GM23338 (cell line): ENCODE results near the gene ST3GAL4. TPM values are rescaled to one million over a fixed set of nuclear protein-coding genes. Genes with fewer than 3 reads are reported as not detected.
A peak's percentile ranks its signal among the peaks of the same experiment; 100 is the strongest.
"Not testable (repeated sequence)": the region's sequence is repeated elsewhere in the genome, so short reads cannot be mapped to it uniquely, and the experiment has no call there.

Experiments
- ATAC-seq: fragments of 200-7000 bp; cut with Tn5 transposase; 3 replicates; pipeline ENCODE4 v1.9.1; 2020
- DNase-seq: peaks from one replicate; pipeline ENCODE4 v3.0.0-alpha.2; 2015; ENCODE audit warnings: low spot score
- H2AFZ ChIP-seq: fragments of 200-600 bp; sonication (generic); 2 replicates; pipeline ENCODE4 v1.8.0; 2016; ENCODE audit warnings: antibody characterized with exemption, mild to moderate bottlenecking, moderate library complexity
- H3F3A ChIP-seq: fragments of 200-600 bp; sonication (generic); replicated peaks from 2 replicates; pipeline ENCODE4 v1.8.0; 2017; ENCODE audit warnings: antibody characterized with exemption, mixed run types, low read depth
- H3K27ac ChIP-seq: fragments of 200-600 bp; sonication (generic); 2 replicates; pipeline ENCODE4 v1.6.1; 2016; ENCODE audit warnings: low read depth
- H3K27me3 ChIP-seq: fragments of 200-600 bp; sonication (generic); 2 replicates; pipeline ENCODE4 v1.8.0; 2016; ENCODE audit warnings: mild to moderate bottlenecking, mixed run types, moderate library complexity; ENCODE audit not compliant: insufficient read depth
- H3K36me3 ChIP-seq: fragments of 200-600 bp; sonication (generic); 2 replicates; pipeline ENCODE4 v1.8.0; 2016; ENCODE audit warnings: mild to moderate bottlenecking; ENCODE audit not compliant: insufficient read depth
- H3K4me1 ChIP-seq: fragments of 200-600 bp; sonication (generic); 2 replicates; pipeline ENCODE4 v1.8.0; 2016; ENCODE audit warnings: mild to moderate bottlenecking, moderate library complexity; ENCODE audit not compliant: insufficient read depth
- H3K4me2 ChIP-seq: fragments of 200-600 bp; sonication (generic); 2 replicates; pipeline ENCODE4 v1.7.1; 2017; ENCODE audit warnings: mixed run types
- H3K4me3 ChIP-seq: fragments of 200-600 bp; sonication (generic); 2 replicates; pipeline ENCODE4 v1.6.1; 2016; ENCODE audit warnings: mixed run types
- H3K79me2 ChIP-seq: fragments of 200-600 bp; sonication (generic); replicated peaks from 2 replicates; pipeline ENCODE4 v1.8.0; 2017; ENCODE audit warnings: mild to moderate bottlenecking; ENCODE audit not compliant: insufficient read depth
- H3K9me2 ChIP-seq: fragments of 200-600 bp; sonication (generic); 2 replicates; pipeline ENCODE4 v1.8.0; 2017; ENCODE audit not compliant: insufficient read depth
- H4K20me1 ChIP-seq: fragments of 200-600 bp; sonication (generic); replicated peaks from 2 replicates; pipeline ENCODE4 v1.8.0; 2017; ENCODE audit warnings: mild to moderate bottlenecking; ENCODE audit not compliant: insufficient read depth
- H3K27ac Mint-ChIP-seq: 2 replicates; pipeline ENCODE4 v1.8.0; 2020; ENCODE audit warnings: inconsistent platforms, mild to moderate bottlenecking, moderate library complexity, mixed read lengths
- H3K27me3 Mint-ChIP-seq: 3 replicates; pipeline ENCODE4 v1.8.0; 2022; ENCODE audit warnings: low read depth, mild to moderate bottlenecking, moderate library complexity, mixed read lengths, inconsistent platforms; ENCODE audit not compliant: insufficient read depth, poor library complexity
- H3K36me3 Mint-ChIP-seq: 3 replicates; pipeline ENCODE4 v1.8.0; 2021; ENCODE audit warnings: low read depth, mild to moderate bottlenecking, inconsistent platforms, moderate library complexity, mixed read lengths
- H3K4me1 Mint-ChIP-seq: 3 replicates; pipeline ENCODE4 v1.8.0; 2020; ENCODE audit warnings: mild to moderate bottlenecking, inconsistent platforms, mixed read lengths
- H3K4me3 Mint-ChIP-seq: 3 replicates; pipeline ENCODE4 v1.8.0; 2021; ENCODE audit warnings: moderate library complexity, mild to moderate bottlenecking, inconsistent platforms, mixed read lengths
- H3K9me3 Mint-ChIP-seq: 3 replicates; pipeline ENCODE4 v1.8.0; 2020; ENCODE audit warnings: moderate library complexity, mild to moderate bottlenecking, inconsistent platforms, mixed read lengths
- CREB1 ChIP-seq: fragments of 250-450 bp; sonication (Bioruptor Pico); IDR thresholded peaks from 2 replicates; pipeline ENCODE4 v1.5.0; 2020; ENCODE audit warnings: low read depth, mild to moderate bottlenecking, moderate library complexity
- CTCF ChIP-seq, 2 experiments: fragments of 200-600 bp in 1 of 2; sonication (generic) in 1 of 2; conservative IDR thresholded peaks; 2 replicates each; pipeline versions ENCODE4 v1.5.1 to v1.6.1; 2016 to 2017; ENCODE audit warnings: antibody characterized with exemption in 2 of 2, low read depth in 2 of 2, mild to moderate bottlenecking in 2 of 2, moderate library complexity in 1 of 2
- EZH2phosphoT487 ChIP-seq: fragments of 200-600 bp; sonication (generic); IDR thresholded peaks from one replicate; pipeline ENCODE4 v1.8.1; 2018; ENCODE audit warnings: antibody characterized with exemption; ENCODE audit not compliant: unreplicated experiment
- JUNB ChIP-seq: IDR thresholded peaks from one replicate; pipeline ENCODE4 v1.6.1; 2016; ENCODE audit warnings: antibody characterized with exemption; ENCODE audit not compliant: unreplicated experiment
- NANOG ChIP-seq: IDR thresholded peaks from 2 replicates; pipeline ENCODE4 v1.6.1; 2016; ENCODE audit warnings: antibody characterized with exemption, borderline replicate concordance
- STAT1 ChIP-seq: IDR thresholded peaks from one replicate; pipeline ENCODE4 v1.6.1; 2016; ENCODE audit warnings: antibody characterized with exemption; ENCODE audit not compliant: unreplicated experiment
- ZNF462 ChIP-seq: fragments of 250-450 bp; sonication (Bioruptor Pico); IDR thresholded peaks from 2 replicates; pipeline ENCODE4 v1.5.0; 2020; ENCODE audit warnings: mild to moderate bottlenecking, moderate library complexity
- polyA plus RNA-seq: library from polyadenylated mRNA; unstranded; fragments of >200 nt; fragmentation: Nextera tagmentation; extraction: Ambion mirVana; gene quantifications from 2 replicates; pipeline ENCODE4 v1.2.1, GENCODE V29; 2016
- total RNA-seq: library from RNA; depleted of rRNA; stranded (reverse); fragments of >200 nt; shearing (Covaris generic); gene quantifications from 2 replicates; pipeline ENCODE4 v1.2.3, GENCODE V29; 2014

The ST3GAL4 gene
- total and polyA plus RNA-seq, 2 experiments from 2014 or later: 10.1 to 28.0 TPM

GRCh38 chr11:126345759-126346585, 9.5 kb upstream of the ST3GAL4 start (continued):
- TF ChIP-seq ZNF462 (CRISPR knock-in tag) (no peak), CTCF (conservative IDR thresholded peaks at IDR 0.05; ENCODE audit: low read depth in 2 of 2) (no peak), STAT1 (no peak), CREB1 (CRISPR knock-in tag) (no peak), NANOG (no peak)

GRCh38 chr11:126346586-126346940, 8.9 kb upstream of the ST3GAL4 start:
- Histone ChIP-seq H2AFZ (no peak overlapping the region), H3K36me3 (0 out of 2 replicates have a peak, but pooled peaks cover 5% of the 10 kb centered on the region)

GRCh38 chr11:126346946-126347345, 8.5 kb upstream of the ST3GAL4 start:
- H3K27me3 ChIP-seq, H3K36me3 ChIP-seq, H3K9me2 ChIP-seq, H3K4me3 ChIP-seq, DNase-seq, H4K20me1 ChIP-seq, ATAC-seq, H3F3A ChIP-seq, H3K9me3 Mint-ChIP-seq, H3K4me3 Mint-ChIP-seq, H2AFZ ChIP-seq, H3K27ac Mint-ChIP-seq, H3K27ac ChIP-seq: not testable (repeated sequence)
- Mint-ChIP-seq H3K36me3 (peaks cover 22% of the 10 kb centered on the region), H3K27me3 (peaks cover 12% of the 10 kb centered on the region), H3K4me1 (peaks cover 48% of the 10 kb centered on the region)
- Histone ChIP-seq H3K4me1 (peaks cover 24% of the 10 kb centered on the region), H3K4me2 (peak overlapping the region; percentile 51; the same call in 1 of the 2 replicates), H3K79me2 (peaks cover 22% of the 10 kb centered on the region)

More at GRCh38 chr11:126346586-126346940, 8.9 kb upstream of the ST3GAL4 start:
- Mint-ChIP-seq H3K4me1 (peaks cover 48% of the 10 kb centered on the region), H3K27me3 (peaks cover 14% of the 10 kb centered on the region), H3K9me3 (no peaks in the 10 kb centered on the region; the same call in 2 of the 3 replicates), H3K4me3 (peak overlapping the region; percentile 18; the same call in 1 of the 3 replicates), H3K27ac (no peak overlapping the region; the same call in 1 of the 2 replicates), H3K36me3 (peaks cover 26% of the 10 kb centered on the region)
- DNase-seq: peak; percentile 53
- Histone ChIP-seq H3K4me3 (no peak overlapping the region), H4K20me1 (peaks cover 9% of the 10 kb centered on the region), H3K4me2 (peak overlapping the region; percentile 51), H3K27me3 (no peaks in the 10 kb centered on the region), H3K27ac (no peak overlapping the region), H3F3A (0 out of 2 replicates have a peak, but pooled peaks cover 5% of the 10 kb centered on the region), H3K9me2 (no peaks in the 10 kb centered on the region), H3K4me1 (peaks cover 24% of the 10 kb centered on the region), H3K79me2 (peaks cover 18% of the 10 kb centered on the region)
- ATAC-seq: peak; percentile 45; the same call in 2 of the 3 replicates
- TF ChIP-seq EZH2phosphoT487 (no peak), JUNB (no peak), STAT1 (no peak)
